DMS 273 treated with DMSO at 0.1 percent for 48 hours (cell line): ENCODE data around the gene PODN.

Source experiments
- DNase-seq: peaks from one replicate; lab custom pipeline; 2025; lab: John Stamatoyannopoulos, UW

The PODN gene

DNA sequence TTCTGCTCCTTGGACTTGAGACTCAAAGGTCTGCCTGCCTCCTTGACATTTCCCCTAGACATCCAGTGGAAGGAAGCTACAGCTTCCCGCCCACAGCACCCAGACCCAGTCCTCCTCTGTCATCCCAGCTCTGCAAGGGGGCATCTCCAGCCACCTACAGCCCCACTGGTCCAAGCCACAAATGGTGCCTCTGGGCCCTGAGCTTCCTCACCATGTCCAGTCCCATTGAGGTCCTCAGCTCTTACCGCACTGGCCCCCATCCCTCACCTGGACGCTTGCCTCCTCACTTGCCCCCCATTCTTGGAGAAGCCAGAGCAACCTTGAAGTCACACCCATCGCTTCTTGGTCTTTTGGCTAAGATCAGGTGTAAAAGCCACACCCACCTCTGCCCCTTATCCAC is 13.2 kb downstream of the PODN start:
- no peak for DNase-seq

GRCh38 chr1:53075761-53076163 is 13.7 kb downstream of the PODN start:
- no peak for DNase-seq

DNA sequence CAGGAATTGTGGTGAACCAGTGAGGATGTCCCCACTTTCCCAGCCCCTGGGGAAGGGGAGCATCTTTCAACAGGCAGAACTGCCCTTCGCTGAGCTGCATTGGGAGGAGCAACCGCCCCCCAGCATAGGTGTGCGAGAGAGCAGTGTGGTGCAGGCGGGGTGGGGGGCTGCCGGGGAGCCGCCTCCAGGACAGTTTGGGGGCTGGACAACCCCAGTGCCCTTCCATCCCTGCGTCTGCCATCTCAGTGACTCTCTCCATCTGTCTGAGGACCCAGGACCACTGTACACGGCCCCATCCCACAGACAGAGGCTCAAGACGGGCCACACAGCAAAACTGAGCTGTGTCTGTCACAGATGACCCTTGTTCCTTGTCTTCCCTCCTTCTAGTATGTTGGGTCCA is 14.2 kb downstream of the PODN start:
- DNase-seq, result no peak

GRCh38 chr1:53076721-53077598 is 14.9 kb downstream of the PODN start:
- DNase-seq, result no peak

DNA sequence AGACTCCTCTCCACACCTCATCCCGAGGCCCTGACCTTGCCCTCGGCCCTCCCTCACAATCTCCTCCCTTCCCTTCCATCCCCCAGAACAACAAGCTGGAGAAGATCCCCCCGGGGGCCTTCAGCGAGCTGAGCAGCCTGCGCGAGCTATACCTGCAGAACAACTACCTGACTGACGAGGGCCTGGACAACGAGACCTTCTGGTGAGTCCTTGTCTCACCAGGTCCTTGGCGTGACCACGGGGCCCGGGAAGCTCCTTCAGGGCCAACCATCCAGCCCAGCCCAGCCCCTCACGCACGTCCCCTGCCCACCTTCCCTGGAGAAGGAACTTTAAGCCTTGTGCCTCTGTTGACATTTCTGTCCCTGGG is 15.6 kb downstream of the PODN start:
- no peak for DNase-seq

GRCh38 chr1:53078333-53079101 is 16.5 kb downstream of the PODN start:
- DNase-seq, result no peak

DNA sequence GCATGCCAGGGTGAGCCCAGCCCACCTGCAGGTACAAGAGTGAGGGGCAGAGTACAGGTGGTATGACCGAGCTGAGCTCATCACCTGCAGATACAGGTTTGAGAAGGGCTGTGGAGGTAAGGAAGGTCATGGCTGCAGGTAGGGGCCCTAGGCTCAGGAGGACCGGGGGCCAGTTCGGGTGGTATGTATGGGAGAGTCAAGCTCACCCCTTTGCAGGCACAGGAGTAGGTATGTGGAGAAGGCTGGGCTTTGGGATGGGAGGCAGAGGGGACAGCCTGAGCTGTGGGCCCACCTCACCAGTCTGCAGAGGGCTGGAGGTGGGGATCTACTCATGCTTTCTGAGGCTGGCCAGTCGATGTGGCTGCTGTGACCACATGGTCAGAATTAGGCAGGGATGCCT is 17.2 kb downstream of the PODN start:
- DNase-seq, result no peak

- no peak for DNase-seq
These were observed 18.0 kb downstream of the PODN start for GRCh38 chr1:53080041-53080440.

GRCh38 chr1:53080769-53081168 is 18.8 kb downstream of the PODN start:
- no peak for DNase-seq

- no peak for DNase-seq
These were observed 19.5 kb downstream of the PODN start for GRCh38 chr1:53081384-53082066.

DNA sequence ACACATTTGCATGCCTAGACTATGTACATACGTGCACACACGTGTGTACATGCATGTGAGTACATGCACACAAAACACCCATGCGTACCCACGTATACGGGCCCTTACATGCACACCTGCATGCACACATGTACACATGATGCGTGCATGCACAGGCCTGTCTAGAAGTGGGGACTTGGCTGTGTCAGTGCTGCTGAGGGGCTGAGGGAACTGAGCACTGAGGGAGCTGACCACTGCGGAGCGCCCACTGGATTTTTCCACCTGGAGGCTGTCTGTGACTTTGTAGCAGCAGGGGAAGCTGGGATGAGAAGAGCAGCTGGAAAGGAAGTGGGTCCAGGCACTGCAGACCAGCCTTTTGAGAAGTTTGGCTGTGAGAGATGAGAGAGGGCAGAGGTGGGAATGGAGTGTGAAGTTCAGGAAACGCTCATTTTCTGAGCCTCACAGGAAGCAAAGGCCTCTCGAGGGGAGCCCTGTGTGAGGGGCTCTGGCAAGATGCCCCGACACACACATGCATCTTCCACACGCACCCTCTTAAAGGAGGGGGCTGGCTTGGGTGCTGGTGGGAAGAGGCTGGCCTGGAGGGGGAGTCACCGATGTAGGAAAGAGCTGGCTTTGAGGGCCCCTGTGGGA is 20.9 kb downstream of the PODN start:
- DNase-seq, result no peak

DNA sequence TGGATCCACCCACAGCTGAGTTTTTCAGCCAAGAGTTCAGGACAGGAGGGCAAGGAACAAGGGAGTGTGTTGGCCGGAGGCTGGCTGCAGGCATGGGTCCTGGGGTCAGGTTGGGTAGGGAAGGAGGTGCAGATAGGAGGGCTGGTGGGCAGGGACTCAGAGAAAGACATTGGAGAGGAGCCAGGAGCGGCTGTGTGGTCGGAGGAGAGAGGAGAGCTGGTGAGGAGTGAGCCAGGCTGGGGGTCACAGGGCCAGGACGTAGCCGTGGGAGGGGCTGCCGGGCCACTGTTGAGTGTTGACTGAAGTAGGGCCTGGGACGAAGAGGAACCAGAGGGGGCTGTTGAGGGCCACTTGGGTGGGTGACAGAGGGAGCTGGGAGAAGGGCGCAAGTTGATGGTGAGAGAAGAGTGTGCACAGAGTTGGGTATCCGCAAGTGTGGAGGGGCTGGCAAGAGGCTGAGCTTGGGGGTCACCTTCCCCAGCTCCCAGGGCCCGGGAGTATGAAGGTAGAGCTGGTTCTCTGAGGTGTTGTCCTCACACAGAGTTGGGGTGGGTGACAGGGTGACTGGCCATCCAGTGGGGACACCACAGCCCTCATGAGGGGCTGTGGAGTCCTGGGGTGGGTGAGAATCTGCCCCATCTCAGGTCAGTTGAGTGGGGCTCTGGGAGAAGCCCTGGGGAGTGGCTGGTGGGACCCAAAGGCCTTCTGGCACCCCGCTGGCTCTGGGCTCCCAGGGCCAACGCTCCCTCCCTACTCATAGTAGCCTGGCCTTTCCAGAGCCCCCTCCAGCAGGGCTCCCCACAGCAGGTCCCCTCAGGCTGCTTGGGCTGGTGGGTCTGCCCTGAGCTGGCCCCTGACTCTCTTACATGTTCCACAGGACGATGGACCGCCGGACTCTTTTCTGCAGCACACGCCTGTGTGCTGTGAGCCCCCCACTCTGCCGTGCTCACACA is 21.9 kb downstream of the PODN start:
- DNase-seq, result no peak

DNA sequence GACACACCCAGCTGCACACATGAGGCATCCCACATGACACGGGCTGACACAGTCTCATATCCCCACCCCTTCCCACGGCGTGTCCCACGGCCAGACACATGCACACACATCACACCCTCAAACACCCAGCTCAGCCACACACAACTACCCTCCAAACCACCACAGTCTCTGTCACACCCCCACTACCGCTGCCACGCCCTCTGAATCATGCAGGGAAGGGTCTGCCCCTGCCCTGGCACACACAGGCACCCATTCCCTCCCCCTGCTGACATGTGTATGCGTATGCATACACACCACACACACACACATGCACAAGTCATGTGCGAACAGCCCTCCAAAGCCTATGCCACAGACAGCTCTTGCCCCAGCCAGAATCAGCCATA is 22.6 kb downstream of the PODN start:
- no peak for DNase-seq

DNA sequence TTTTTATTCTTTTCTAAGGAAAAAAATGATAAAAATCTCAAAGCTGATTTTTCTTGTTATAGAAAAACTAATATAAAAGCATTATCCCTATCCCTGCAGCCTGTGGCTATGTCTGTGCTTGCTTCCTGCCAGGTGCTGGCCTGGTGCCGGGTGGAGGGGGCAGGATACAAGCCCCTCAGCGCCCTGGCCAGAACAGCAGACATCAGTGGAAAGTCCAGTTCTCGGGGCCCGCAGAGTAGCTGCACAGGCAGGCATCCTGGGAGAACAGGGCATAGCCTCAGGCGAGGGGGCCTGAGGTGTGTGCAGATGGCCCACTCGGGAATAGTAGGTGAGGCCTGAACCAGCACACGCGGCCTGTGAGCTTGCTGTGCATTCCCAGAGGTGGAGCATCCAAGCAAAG is 23.4 kb downstream of the PODN start:
- no peak for DNase-seq

DNA sequence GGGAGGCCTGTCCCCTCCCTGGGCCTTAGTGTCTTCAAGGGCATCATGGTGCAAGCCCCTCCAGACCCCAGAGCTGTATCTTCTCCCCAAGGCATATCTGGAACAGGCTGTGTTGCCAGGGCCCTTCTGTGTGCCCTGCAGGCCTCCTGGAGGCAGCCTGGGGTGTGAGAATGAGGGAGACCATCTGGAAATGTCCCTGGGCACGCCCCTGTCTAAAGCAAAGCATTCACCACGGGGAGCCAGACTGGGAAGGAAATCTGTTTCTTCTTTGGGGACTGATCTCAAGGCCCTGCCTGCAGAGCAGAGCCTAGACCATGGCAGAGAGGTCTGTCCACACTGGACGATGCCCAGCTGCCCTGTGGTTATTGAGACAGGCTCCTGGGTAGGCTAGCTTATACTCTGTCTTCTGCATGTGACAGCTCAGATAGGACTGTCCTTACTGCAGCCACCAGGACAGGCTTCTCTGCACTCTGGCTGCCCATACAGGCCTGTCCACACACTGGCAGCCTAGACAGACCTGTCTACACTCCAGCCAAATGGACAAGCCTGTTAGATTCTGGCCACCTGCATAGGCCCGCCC is 24.6 kb downstream of the PODN start:
- peak; percentile 74 for DNase-seq

- no peak for DNase-seq
These were observed 25.6 kb downstream of the PODN start for GRCh38 chr1:53087332-53088285.

GRCh38 chr1:53088616-53089300 is 26.7 kb downstream of the PODN start:
- DNase-seq, result peak; percentile 56

GRCh38 chr1:53089478-53090226 is 27.6 kb downstream of the PODN start:
- no peak for DNase-seq
